ENCODE results near the gene MYO9A. TPM values are rescaled to one million over a fixed set of nuclear protein-coding genes. Genes with fewer than 3 reads are reported as not detected.

Gene MYO9A
- total RNA-seq, 1 experiment from 2014 or later, result 23.0 TPM

GRCh38 chr15:71889385-71889784 is 228.6 kb downstream of the MYO9A start (continued):
- no peak for TF ChIP-seq ZBTB33 (IDR thresholded peaks at IDR 0.05; ENCODE audit: extremely low read depth, insufficient replicate concordance, low read length)
- no peak for TF ChIP-seq ZNF274 (IDR thresholded peaks at IDR 0.05; ENCODE audit: low read depth, low read length)
- no peak for TF ChIP-seq SP1 (IDR thresholded peaks at IDR 0.05; ENCODE audit: low read depth)

- H2AFZ ChIP-seq (ENCODE audit: low read depth, low read length, poor library complexity, severe bottlenecking), result no peak overlapping the region
- no peak overlapping the region for H3K27ac ChIP-seq (ENCODE audit: low read depth, low read length)
- H3K9ac ChIP-seq (ENCODE audit: low read length), result no peak overlapping the region
- TF ChIP-seq, protein P1, sequence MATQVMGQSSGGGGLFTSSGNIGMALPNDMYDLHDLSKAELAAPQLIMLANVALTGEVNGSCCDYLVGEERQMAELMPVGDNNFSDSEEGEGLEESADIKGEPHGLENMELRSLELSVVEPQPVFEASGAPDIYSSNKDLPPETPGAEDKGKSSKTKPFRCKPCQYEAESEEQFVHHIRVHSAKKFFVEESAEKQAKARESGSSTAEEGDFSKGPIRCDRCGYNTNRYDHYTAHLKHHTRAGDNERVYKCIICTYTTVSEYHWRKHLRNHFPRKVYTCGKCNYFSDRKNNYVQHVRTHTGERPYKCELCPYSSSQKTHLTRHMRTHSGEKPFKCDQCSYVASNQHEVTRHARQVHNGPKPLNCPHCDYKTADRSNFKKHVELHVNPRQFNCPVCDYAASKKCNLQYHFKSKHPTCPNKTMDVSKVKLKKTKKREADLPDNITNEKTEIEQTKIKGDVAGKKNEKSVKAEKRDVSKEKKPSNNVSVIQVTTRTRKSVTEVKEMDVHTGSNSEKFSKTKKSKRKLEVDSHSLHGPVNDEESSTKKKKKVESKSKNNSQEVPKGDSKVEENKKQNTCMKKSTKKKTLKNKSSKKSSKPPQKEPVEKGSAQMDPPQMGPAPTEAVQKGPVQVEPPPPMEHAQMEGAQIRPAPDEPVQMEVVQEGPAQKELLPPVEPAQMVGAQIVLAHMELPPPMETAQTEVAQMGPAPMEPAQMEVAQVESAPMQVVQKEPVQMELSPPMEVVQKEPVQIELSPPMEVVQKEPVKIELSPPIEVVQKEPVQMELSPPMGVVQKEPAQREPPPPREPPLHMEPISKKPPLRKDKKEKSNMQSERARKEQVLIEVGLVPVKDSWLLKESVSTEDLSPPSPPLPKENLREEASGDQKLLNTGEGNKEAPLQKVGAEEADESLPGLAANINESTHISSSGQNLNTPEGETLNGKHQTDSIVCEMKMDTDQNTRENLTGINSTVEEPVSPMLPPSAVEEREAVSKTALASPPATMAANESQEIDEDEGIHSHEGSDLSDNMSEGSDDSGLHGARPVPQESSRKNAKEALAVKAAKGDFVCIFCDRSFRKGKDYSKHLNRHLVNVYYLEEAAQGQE (IDR thresholded peaks at IDR 0.05; ENCODE audit: low read depth), result no peak
- TF ChIP-seq CEBPB (IDR thresholded peaks at IDR 0.05; ENCODE audit: low read depth) (no peak), POLR2AphosphoS5 (IDR thresholded peaks at IDR 0.05; ENCODE audit: low read depth, low read length) (no peak), SP1 (IDR thresholded peaks at IDR 0.05; ENCODE audit: low read depth) (no peak), ZBTB33 (IDR thresholded peaks at IDR 0.05; ENCODE audit: extremely low read depth, insufficient replicate concordance, low read length) (no peak), CTCF (IDR thresholded peaks at IDR 0.05 in 2 of 3, conservative IDR thresholded peaks at IDR 0.05 in 1 of 3; ENCODE audit: borderline replicate concordance in 1 of 3, insufficient read depth in 1 of 3, low read depth in 2 of 3, low read length in 2 of 3) (no peak), RAD21 (IDR thresholded peaks at IDR 0.05; ENCODE audit: low read depth) (no peak), ELF1 (IDR thresholded peaks at IDR 0.05; ENCODE audit: borderline replicate concordance, low read depth) (no peak), JUND (IDR thresholded peaks at IDR 0.05) (no peak), FOSL1 (IDR thresholded peaks at IDR 0.05; ENCODE audit: low read depth) (no peak)
- ATAC-seq, result no peak
- intact Hi-C loops (cut with micrococcal nuclease), result no loop called here
- ChIA-PET POLR2A (no interaction called here), RAD21 (ENCODE audit: low non-redundant PET in 1 of 2, low total read pairs in 2 of 2, uncharacterized antibody in 2 of 2, unreplicated experiment in 2 of 2) (no interaction called here), CTCF (no interaction called here)
- H3K4me2 ChIP-seq (ENCODE audit: low read length), result no peak overlapping the region
- H3K9me2 ChIP-seq (ENCODE audit: insufficient read depth), result no peaks in the 10 kb centered on the region
- H3K36me3 ChIP-seq (ENCODE audit: control insufficient read depth in 1 of 2, insufficient read depth in 2 of 2, low read length in 2 of 2), result no peaks in the 10 kb centered on the region
- H3K27me3 ChIP-seq (ENCODE audit: insufficient read depth, low read length), result no peaks in the 10 kb centered on the region
- DNase-seq (ENCODE audit: low read depth, low spot score), result no peak
- no peak overlapping the region for H3K4me3 ChIP-seq (replicated peaks in 1 of 2; ENCODE audit: low read depth in 1 of 2, low read length in 2 of 2)
- H3K4me1 ChIP-seq (ENCODE audit: control insufficient read depth in 1 of 2, insufficient read depth in 2 of 2, low read length in 2 of 2), result no peaks in the 10 kb centered on the region
- H3K9me3 ChIP-seq (ENCODE audit: control insufficient read depth in 1 of 2, insufficient read depth in 1 of 2, low read depth in 1 of 2, low read length in 2 of 2), result no peaks in the 10 kb centered on the region
- no peaks in the 10 kb centered on the region for H4K20me1 ChIP-seq (ENCODE audit: insufficient read depth)
- BruUV-seq (replicated peaks), result no TSS peak
- H3K79me2 ChIP-seq (ENCODE audit: insufficient read depth, low read length), result no peaks in the 10 kb centered on the region
Measured at GRCh38 chr15:71888797-71889196, 229.2 kb downstream of the MYO9A start.
